ENCODE results near the gene SEPTIN8.

Gene SEPTIN8

DNA sequence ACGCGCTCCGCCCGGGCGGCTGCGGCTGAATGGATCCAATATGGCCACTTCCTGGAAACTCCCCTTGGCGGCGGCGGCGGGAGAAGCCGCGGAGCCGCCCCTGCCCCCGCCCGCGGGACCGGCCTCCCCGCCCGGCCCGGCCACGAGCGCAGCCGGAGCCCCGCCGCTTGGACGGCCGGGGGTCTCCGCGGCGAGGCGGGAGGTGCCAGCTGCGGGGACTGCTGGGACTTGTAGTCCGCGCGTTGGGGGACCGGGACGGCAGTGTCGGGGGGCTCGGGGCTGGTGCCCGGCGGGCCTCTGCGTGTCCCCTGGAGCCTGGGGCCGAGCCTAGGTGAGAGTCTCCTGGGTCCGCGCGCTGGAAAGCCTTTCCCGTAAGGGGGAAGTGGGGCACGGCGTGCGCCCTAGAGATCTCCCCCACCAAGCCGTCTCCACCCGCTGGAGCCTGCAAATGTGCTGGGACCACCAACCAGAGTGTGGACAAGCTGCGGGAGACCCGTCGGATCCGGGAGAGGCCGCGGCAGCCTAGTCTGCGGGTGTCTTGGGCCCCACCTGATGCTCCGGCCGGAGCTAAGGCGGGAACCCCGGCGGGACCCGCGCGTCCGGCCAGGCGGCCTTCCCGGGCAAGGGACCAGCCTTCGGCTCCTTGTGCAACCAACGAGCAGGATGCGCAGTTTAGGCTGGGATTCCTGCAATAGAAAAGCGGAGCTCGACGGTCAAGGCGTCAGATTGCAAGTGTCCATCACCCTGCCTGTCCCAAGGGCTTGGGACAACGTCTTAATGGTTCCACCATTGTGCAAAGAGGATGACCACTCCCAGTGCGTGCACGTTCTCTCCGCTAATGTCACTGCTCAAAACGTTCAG is at the start of gene SEPTIN8:
TSS of gene SEPTIN8 (minus strand) at position 31 of the 861 bp plus-strand sequence. CDS start 102 bp downstream, outside the sequence.
- in situ Hi-C loops (cut with HindIII; ENCODE audit: low sequenced_read_pairs) = no loop called here

DNA sequence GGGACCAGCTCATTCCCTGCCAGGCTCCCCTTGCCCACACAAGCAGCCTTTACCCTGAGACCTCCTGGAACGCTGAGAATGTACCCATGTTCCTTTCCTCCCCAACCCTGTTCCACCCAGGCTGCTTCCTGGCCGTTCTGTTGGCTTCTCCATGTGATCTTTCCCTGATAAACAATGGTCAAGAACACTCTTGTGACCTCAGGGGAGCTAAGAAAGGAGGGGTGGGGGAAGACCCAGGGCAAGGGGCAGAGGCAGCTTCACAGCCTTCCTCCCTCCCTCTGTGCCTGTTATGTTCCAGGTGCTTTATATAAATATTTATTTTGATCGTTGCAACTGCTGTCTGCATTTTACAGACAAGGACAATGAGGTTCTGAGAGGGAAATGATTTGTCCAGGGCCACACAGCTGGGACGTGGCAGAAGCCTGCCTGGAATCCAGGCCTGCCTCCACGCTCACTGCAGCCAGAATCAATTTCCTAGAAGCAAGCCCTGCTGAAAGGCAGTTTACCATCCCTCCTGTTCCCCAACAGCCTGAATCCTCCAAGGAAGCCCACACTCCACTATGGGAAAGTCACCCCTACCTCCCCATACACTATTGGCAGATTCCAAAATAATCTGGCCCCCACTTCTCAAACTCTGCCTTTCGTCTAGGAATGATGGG is 49.5 kb upstream of the SEPTIN8 start:
- in situ Hi-C loops (cut with HindIII; ENCODE audit: low sequenced_read_pairs) = no loop called here

GRCh38 chr5:132825834-132826391 is 48.9 kb upstream of the SEPTIN8 start:
- in situ Hi-C loops (cut with HindIII; ENCODE audit: low sequenced_read_pairs) = no loop called here

- in situ Hi-C loops (cut with HindIII; ENCODE audit: low sequenced_read_pairs) = no loop called here
Observed at GRCh38 chr5:132825033-132825833, 48.2 kb upstream of the SEPTIN8 start.

DNA sequence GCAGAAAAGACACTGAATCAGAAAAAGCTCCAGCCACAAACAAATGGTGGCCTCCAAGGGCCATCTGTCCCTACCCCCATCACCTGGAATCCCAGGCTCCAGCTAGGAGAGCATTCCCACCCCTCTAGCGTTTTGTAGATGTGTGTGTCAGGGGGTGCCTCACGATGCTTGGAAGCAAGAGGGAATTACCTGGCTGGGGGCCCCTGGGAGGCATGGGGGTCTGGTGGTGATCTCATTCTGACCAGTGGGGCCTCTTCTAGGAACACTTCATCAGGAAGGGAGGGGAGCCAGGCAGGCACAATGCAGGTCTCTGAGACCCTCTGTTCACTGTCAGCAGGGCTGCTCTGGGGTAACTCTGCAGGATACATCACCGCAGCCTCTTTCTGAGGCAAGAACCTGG is 47.4 kb upstream of the SEPTIN8 start:
- in situ Hi-C loops (cut with HindIII; ENCODE audit: low sequenced_read_pairs) = loop anchor here (5.0 kb wide), 1 partner anchor 43 kb away; the partner anchor contains the start of genes GDF9 and UQCRQ

GRCh38 chr5:132823481-132824050 is 46.5 kb upstream of the SEPTIN8 start:
- in situ Hi-C loops (cut with HindIII; ENCODE audit: low sequenced_read_pairs) = loop anchor here (5.0 kb wide), 1 partner anchor 44 kb away; the partner anchor contains the start of genes GDF9 and UQCRQ

DNA sequence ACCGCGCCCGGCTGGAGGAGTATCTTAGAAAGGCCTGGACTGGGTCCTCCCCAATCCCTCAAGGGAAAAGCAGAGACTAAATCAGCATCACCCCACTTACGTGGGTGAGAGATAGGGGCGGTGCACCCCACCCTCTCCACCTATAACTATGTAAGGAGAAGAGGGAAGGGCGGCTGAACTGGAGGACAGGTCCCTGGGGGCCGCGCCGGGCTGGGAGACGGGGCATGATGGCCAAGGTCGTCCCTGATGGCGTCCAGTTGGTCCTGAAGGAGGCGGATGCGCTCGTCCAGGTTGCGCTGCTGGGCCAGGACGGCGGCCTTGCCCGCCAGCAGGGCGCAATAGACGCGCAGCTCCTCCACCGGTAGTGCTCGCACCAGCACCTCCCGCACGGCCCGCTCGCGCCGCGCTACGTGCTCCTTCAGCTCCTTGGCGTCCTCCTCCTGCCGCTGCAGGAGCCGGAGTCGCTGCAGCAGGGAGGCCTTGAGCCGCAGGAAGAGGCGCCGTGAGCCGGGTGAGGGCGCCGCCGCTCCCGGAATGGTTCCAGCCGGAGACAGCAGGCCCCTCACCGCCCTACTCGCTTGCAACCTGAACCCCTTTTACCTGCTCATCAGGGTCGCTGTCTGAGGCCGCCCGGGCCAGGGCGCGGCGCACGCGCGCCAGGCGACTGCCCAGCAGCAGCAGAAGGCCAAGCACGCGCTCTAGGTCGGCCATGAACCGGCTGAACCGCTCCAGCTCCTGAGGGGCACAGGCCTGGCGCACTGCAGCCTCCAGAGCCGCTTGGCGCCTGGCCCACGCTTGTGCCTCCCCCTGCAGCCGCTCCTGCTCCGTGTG is 45.8 kb upstream of the SEPTIN8 start:
- in situ Hi-C loops (cut with HindIII; ENCODE audit: low sequenced_read_pairs) = loop anchor here (5.0 kb wide), 1 partner anchor 44 kb away; the partner anchor contains the start of genes GDF9 and UQCRQ

DNA sequence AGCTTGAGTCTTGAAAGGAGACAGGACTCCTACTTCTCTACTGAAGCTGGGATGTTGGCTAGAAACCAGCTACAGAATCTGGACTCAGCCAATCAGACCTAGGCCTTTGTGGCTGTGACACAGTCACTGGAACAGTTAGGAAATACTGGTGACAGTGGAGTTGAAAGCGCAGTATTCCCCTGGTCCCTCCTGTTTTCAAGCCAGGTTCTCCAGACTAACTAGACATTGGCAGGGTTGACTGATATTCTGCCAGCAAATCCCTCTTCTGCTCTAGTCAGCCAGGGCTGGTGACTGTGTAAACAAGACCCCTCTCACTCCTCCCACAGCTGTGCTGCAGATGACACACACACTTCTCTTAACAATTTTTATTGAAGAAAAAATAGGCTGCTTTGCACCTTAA is 44.8 kb upstream of the SEPTIN8 start:
- in situ Hi-C loops (cut with HindIII; ENCODE audit: low sequenced_read_pairs) = loop anchor here (5.0 kb wide), 1 partner anchor 46 kb away; the partner anchor contains the start of genes GDF9 and UQCRQ

GRCh38 chr5:132821350-132821749 is 44.3 kb upstream of the SEPTIN8 start:
- in situ Hi-C loops (cut with HindIII; ENCODE audit: low sequenced_read_pairs) = loop anchor here (5.0 kb wide), 1 partner anchor 46 kb away; the partner anchor contains the start of genes GDF9 and UQCRQ

DNA sequence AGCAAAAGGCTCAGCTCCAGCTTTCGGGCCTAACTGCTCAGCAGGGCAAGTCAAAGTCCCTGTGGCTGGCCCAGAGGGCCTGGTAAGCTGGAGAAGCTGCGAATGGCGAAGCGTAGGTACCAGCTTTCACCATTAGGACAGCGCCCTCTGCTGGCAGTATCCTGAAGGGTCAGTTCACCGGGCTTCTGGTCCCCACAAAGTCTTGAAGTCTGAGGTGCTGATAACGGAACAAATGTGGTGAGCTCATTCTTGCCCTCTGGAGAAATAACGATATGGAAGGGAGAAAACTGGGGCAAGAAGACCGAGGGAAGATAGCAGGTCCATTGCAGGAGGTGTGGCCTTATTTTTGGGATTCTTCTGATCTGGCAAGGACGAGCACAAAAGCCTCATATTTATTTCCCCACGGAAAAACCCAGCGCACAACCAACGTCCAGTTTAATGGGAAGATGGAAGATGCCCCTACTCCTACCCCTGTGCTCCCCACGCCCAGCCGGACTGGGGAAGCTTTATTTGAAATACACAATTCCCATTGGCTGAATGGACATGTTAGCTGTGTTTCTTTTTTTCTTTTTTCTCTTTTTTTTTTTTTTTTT is 43.2 kb upstream of the SEPTIN8 start:
- in situ Hi-C loops (cut with HindIII; ENCODE audit: low sequenced_read_pairs) = loop anchor here (5.0 kb wide), 1 partner anchor 47 kb away; the partner anchor contains the start of genes GDF9 and UQCRQ

DNA sequence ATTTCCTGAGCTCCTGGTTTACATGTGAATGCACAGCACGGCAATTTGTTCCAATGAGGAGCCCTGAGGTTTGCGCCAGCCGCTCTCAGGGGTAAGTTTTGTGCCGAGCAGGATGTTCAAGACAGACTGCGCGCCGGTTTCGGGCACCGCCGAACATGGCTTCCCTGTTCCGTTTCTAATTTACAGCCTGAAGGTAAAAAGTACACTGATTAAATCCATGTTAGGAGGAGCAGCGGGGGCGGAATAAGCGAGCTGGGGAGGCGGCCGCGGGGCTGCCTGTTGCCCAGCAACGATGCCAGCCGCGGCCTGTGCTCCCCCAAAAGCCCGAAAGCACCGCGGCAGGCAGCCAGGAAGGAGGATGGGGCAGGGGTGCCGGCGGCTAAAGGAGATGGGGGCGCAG is 42.4 kb upstream of the SEPTIN8 start:
- in situ Hi-C loops (cut with HindIII; ENCODE audit: low sequenced_read_pairs) = no loop called here

DNA sequence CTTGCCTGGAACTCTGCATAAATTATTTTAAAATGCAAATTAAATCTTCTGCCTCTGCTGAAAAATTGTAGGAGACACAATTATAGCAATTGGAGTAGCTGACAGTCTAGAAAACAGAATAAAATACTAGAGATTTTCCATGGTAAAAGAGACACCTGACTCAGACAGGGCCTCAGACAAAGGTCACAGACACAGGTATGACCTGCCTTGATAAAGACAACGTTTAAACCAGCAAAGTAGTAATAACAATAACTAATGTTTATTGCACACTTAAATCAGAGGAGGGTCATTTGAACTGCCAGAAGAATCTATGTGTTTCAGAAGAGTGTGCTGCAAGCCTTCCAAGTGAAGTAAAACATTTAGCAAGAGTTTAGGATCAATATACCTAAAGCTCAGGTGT is 40.0 kb upstream of the SEPTIN8 start:
- in situ Hi-C loops (cut with HindIII; ENCODE audit: low sequenced_read_pairs) = no loop called here

DNA sequence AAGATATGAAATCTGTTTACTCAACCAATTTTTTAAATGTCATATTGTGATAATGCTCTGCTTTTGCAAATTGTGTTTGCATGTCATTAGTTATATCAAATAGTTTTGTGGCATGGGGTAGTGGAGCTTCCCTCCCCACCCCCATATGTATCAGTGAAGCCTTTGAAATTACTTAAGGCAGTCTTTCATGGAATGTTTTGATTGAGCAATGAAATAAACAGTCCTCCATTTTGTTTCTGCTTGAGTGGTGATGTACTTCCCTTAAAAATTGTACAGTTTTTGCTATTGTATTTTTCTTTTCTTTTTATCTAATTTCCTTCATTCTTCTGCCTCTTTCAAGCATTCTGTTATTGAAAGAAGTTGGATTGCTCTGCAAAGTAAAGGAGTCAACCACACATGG is 39.5 kb upstream of the SEPTIN8 start:
- in situ Hi-C loops (cut with HindIII; ENCODE audit: low sequenced_read_pairs) = no loop called here

GRCh38 chr5:132816083-132816482 is 39.0 kb upstream of the SEPTIN8 start:
- in situ Hi-C loops (cut with HindIII; ENCODE audit: low sequenced_read_pairs) = no loop called here

DNA sequence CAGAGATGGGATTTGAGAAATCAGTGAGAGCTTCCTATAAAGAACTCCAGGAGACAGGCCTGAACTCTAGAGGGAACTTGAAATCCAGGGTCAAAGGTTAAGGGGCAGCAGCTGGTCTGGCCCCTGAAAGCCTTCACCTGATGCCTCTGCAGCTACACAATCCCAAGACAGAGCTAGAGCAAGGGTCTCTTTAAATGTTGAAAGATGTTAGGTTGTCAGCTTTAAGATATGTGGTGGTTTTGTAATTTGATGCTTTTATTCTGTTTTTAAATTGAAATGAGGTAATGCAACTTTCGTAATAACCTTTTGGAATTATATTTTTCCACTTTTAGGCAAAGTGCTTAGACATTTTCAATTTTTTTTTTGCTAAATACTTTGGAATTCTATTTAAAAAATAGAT is 38.4 kb upstream of the SEPTIN8 start:
- in situ Hi-C loops (cut with HindIII; ENCODE audit: low sequenced_read_pairs) = no loop called here

- in situ Hi-C loops (cut with HindIII; ENCODE audit: low sequenced_read_pairs) = no loop called here
Observed at GRCh38 chr5:132814503-132815294, 37.7 kb upstream of the SEPTIN8 start.

- in situ Hi-C loops (cut with HindIII; ENCODE audit: low sequenced_read_pairs) = no loop called here
Observed at GRCh38 chr5:132813599-132814502, 36.8 kb upstream of the SEPTIN8 start.

Data from endothelial cell of hepatic sinusoid (primary cell).